Astrocyte of the cerebellum (primary cell): ENCODE data around the gene SPPL2A.

Source experiments
- DNase-seq: peaks from one replicate; pipeline ENCODE4 v3.0.0-alpha.2; 2011; ENCODE audit warnings: low read depth
- H3K4me3 ChIP-seq: 2 replicates; pipeline ENCODE4 v1.5.1; 2011; ENCODE audit warnings: mild to moderate bottlenecking, low read depth, low read length, moderate library complexity
- in situ Hi-C: cut with HindIII; loops from 2 replicates; pipeline ENCODE4 v1.10.0; 2017; ENCODE audit warnings: low sequenced_read_pairs
- TF ChIP-seq, protein P1 (sequence below): IDR thresholded peaks from 2 replicates; pipeline ENCODE4 v1.5.1; 2012; ENCODE audit warnings: low read length, low read depth, moderate library complexity, mild to moderate bottlenecking; ENCODE audit errors: missing control alignments

SPPL2A gene

DNA sequence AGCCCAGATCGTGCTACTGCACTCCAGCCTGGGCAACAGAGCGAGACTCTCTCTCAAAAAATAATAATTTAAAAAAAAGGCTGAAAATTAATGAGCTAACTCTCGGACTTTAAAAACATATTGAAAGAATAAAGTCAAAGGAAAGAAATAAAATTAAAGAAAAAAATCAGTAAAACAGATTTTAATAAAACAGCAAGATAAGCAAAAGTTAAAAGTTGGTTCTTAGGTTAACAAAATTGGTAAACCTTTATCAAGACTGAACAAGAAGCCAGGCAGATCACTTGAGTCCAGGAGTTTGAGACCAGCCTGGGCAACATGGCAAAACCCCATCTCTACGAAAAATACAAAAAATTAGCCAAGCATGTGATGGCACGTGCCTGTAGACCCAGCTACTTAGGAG lies 99.6 kb downstream of the SPPL2A start:
- no peak for DNase-seq
- no peak overlapping the region for H3K4me3 ChIP-seq
- TF ChIP-seq, protein P1, sequence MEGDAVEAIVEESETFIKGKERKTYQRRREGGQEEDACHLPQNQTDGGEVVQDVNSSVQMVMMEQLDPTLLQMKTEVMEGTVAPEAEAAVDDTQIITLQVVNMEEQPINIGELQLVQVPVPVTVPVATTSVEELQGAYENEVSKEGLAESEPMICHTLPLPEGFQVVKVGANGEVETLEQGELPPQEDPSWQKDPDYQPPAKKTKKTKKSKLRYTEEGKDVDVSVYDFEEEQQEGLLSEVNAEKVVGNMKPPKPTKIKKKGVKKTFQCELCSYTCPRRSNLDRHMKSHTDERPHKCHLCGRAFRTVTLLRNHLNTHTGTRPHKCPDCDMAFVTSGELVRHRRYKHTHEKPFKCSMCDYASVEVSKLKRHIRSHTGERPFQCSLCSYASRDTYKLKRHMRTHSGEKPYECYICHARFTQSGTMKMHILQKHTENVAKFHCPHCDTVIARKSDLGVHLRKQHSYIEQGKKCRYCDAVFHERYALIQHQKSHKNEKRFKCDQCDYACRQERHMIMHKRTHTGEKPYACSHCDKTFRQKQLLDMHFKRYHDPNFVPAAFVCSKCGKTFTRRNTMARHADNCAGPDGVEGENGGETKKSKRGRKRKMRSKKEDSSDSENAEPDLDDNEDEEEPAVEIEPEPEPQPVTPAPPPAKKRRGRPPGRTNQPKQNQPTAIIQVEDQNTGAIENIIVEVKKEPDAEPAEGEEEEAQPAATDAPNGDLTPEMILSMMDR = no peak
- in situ Hi-C loops = no loop called here

DNA sequence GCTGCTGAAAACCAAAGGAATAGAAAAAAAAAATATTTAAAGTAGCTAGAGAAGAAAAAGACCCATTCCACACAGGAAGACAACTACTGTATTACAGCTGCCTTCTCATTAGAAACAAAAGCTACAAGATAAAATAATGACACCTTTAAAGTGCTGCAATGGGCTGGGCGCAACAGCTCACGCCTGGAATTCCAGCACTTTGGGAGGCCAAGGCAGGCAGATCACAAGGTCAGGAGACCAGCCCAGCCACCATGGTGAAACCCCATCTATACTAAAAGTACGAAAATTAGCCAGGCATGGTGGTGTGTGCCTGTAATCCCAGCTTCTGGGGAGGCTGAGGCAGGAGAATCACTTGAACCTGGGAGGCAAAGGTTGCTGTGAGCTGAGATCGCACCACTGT lies 110.0 kb downstream of the SPPL2A start:
- TF ChIP-seq, protein P1 = no peak
- no peak overlapping the region for H3K4me3 ChIP-seq
- in situ Hi-C loops = no loop called here
- DNase-seq = no peak

GRCh38 chr15:50653156-50653743 lies 112.3 kb downstream of the SPPL2A start:
- no peak for DNase-seq
- TF ChIP-seq, protein P1 = no peak
- in situ Hi-C loops = no loop called here
- no peak overlapping the region for H3K4me3 ChIP-seq

GRCh38 chr15:50652671-50653070 lies 112.8 kb downstream of the SPPL2A start:
- in situ Hi-C loops = no loop called here
- no peak for DNase-seq
- TF ChIP-seq, protein P1 = no peak
- H3K4me3 ChIP-seq = no peak overlapping the region
